ENCODE results near the gene DUS1L. TPM values are rescaled to one million over a fixed set of nuclear protein-coding genes. Genes with fewer than 3 reads are reported as not detected.

The DUS1L gene
- polyA plus RNA-seq, 1 donor from 2014 or later, result 55.7 TPM

DNA sequence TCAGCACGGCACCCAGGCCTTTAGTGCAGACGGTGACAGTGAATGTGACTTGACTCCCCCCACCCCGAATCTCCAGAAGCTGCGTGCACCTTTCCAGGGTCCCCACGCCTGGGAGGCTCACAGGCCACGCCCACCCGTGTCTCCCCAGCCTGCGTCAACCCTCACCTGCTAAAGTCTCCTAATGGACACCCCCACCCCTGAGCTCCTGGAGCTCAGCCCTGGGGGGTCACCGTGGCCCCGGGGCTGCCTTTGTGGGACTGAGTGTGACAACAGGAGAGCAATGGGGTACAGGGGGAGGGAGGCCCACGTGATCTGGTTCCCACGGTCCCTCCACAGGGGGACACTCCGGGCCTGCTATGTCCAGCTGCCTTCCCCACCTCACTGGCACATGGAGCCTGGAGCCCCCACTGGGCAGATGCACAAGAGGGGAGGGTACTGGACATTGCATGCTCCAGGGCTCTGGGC lies 39.8 kb upstream of the DUS1L start:
- peak overlapping the region in 2 of 3 donors; percentile 21 to 94 for H3K27ac Mint-ChIP-seq
- H3K27me3 Mint-ChIP-seq, result no peaks in the 10 kb centered on the region
- H3K4me3 Mint-ChIP-seq, result peak overlapping the region; percentile 14 to 96 (median 76)
- peaks cover 10 to 15% (median 14%) of the 10 kb centered on the region in 3 donors for H3K4me1 Mint-ChIP-seq
- H3K36me3 Mint-ChIP-seq, result peaks cover 1% of the 10 kb centered on the region
- H3K9me3 Mint-ChIP-seq, result no peaks in the 10 kb centered on the region

DNA sequence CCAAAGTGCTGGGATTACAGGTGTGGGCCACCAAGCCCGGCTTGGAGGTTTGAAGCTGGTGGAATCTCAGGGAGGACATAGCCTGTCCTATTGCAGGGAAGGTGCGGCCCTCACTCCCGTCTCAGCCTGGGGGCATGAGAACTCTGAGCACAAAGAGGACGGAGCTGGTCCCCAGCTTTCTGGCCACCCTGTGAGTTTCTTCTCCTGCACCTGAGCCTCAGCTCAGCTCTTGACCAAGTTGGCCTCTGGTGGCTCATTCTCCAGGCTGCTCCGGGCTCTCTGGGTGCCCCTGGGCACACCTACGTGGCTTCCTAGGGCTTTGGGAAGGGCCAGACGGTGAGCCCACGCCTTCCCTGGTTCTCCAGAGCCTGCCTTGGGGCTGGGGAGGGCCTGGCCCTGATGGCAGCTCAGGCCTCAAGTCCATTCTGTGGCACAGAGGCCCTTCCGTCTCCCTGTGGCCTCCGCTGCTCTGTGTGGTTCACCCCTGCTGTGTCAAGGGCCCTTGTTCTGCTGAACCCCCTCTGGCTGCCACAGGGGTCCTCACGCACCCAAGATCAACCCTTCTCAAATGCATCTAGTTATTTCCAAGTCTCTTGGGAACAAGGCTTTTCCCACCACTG lies 39.3 kb upstream of the DUS1L start:
- H3K36me3 Mint-ChIP-seq, result no peaks in the 10 kb centered on the region
- H3K4me1 Mint-ChIP-seq, result peaks cover 10 to 18% (median 17%) of the 10 kb centered on the region in 3 donors
- H3K9me3 Mint-ChIP-seq, result no peaks in the 10 kb centered on the region
- H3K4me3 Mint-ChIP-seq, result peak overlapping the region in 2 of 4 donors; percentile 14 to 66
- no peaks in the 10 kb centered on the region for H3K27me3 Mint-ChIP-seq
- peak overlapping the region in 2 of 3 donors; percentile 21 to 94 for H3K27ac Mint-ChIP-seq

DNA sequence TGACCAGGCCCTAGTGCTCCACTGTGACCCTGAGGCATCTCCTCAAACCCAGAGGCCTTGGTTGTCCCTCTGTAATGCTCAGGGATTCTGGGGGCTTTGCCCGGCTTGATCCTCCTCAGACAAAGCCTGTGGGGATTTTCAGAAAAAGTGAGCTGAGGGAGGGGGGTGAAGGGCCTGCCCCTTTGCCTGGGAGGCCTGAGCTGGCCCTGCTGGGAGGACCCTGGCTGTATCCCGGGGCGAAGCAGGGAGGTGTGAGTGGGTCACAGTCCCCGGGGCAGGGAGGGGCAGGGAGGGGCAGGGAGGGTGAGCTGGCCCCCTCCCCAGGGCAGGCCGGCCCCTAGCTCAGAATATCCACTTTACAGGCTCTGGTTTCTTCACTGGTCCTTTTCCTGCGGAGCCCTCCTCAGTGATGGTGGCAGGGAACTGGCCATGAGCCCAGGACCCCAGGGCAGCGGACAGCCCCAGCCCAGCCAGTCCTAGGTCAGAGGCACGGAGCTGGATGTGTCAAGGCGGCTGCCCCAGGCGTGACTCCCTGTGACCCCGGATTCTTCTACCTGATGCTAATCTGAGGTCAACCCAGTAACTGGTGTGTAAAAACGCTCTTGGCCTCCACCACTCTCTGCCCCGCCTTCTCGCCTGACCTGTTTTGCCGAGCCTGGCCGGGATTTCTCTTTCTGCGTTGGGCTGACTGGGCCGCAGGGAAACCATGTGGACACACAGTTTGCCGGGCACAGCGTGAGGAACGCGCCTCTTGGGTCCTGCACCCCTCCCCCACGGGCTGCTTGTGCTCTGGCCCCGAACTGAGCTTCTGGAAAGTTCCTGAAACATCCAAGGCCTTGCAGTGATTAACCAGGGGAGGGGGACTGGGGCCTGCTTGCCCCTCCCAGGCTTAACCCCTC lies 38.2 kb upstream of the DUS1L start:
- H3K4me3 Mint-ChIP-seq, result no peak overlapping the region
- H3K27me3 Mint-ChIP-seq, result no peaks in the 10 kb centered on the region
- H3K27ac Mint-ChIP-seq, result peak overlapping the region in 1 of 3 donors; percentile 71
- no peaks in the 10 kb centered on the region for H3K36me3 Mint-ChIP-seq
- H3K4me1 Mint-ChIP-seq, result peaks cover 12 to 19% (median 17%) of the 10 kb centered on the region in 3 donors
- H3K9me3 Mint-ChIP-seq, result no peaks in the 10 kb centered on the region

DNA sequence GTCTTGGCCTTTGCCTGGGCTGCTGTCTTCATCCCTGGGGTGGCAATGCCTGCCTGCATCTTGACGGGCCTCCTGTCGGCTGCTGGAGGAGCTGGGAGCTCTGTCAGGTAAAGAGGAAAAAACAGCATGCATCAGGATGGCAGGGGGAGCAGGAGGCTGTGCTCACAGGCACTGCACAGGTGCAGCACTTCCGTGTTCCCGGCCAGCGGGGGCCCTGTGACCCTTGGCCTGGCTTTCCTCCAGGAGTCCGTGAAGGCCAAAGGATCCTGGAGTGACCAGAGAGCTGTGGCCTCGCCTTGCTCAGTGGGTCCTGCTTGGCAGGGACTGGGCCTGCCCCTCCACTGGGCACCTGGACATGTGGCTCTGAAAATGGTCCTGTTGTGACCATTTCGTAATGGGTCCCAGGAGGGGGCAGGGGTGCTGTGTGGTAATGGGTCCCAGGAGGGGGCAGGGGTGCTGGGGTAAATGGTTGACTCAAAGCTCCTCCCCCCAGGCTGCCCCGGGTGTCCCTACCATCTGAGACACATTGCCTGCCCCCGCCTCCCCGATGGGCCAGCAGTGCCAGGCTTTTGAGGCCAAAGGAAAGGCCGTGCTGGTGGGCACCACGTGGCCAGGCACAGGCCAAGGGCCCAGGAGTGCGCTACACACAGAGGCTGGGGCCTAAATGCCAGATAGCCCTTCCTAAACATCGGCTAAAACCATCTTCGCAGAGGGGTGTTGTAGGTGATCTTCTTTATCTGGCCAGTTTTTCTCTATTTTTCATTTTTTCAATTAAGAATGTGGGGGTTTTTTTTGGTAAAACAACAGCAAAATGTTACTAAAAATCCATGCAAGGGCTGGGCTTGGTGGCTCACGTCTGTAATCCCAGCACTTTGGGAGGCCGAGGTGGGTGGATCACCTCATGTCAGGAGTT lies 36.4 kb upstream of the DUS1L start:
- no peaks in the 10 kb centered on the region for H3K27me3 Mint-ChIP-seq
- no peaks in the 10 kb centered on the region for H3K9me3 Mint-ChIP-seq
- H3K4me3 Mint-ChIP-seq, result peak overlapping the region in 1 of 4 donors; percentile 61
- peak overlapping the region in 1 of 3 donors; percentile 78 for H3K27ac Mint-ChIP-seq
- peaks cover 12 to 18% (median 14%) of the 10 kb centered on the region in 3 donors for H3K4me1 Mint-ChIP-seq
- no peaks in the 10 kb centered on the region for H3K36me3 Mint-ChIP-seq

DNA sequence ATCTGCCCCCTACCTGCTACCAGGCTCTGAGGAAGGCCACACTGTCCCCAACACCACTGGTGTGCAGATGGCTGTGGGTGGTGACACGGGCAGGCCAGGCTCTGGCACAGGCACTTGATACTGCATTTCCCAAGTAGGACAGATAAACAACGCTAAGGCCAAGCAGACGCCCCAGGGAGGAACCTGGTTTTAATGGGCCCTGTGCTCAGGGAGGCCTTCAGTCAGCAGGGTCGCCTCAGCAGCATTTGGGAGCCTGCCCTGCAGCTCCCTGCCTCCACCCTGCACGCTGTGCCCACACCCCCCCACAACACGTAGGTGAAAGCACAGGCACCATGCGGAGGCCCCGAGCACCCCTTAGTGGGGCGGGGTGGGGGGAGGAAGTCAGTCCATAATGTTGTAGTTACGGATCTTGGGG lies 35.7 kb upstream of the DUS1L start:
- no peaks in the 10 kb centered on the region for H3K9me3 Mint-ChIP-seq
- H3K36me3 Mint-ChIP-seq, result no peaks in the 10 kb centered on the region
- H3K27ac Mint-ChIP-seq, result peak overlapping the region in 1 of 3 donors; percentile 58
- H3K27me3 Mint-ChIP-seq, result no peaks in the 10 kb centered on the region
- H3K4me1 Mint-ChIP-seq, result peaks cover 9 to 12% (median 9%) of the 10 kb centered on the region in 3 donors
- peak overlapping the region in 2 of 4 donors; percentile 32 to 68 for H3K4me3 Mint-ChIP-seq

DNA sequence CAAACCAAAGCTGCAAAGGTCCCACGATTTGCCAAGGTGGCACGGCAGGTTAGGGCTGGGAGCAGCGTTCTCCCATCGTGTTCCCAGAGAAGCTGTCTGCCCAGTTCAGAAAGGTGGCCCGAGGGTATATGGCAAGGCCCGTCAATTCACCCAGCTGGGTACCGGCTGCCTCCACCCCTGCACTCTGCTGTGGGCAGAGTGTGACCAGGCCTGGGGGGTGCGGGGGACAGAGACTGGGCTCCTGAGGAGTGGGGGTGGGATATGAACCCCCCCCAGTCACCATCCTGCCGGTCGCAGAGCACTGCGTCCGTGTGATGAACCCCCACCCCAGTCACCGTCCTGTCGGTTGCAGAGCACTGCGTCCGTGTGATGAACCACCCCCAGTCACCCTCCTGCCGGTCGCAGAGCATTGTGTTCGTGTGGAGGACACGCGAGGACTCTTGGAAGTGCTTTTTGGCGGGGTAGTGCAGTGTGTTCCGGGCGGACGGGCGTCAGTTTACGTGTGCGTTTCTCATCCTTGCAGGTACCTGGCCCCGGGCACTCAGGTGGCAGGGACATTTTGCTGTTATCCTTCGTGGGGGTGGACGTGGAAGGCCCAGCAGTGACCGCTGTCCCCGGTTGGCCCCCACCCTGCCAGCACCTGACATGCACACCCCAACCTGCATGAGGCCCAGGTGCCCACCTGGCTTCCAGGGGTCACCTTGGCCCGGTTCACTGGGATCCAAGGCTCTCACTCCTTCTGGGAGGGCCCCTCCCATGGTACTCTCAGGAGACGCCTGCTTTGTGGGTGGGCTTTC lies 35.1 kb upstream of the DUS1L start:
- H3K9me3 Mint-ChIP-seq, result no peaks in the 10 kb centered on the region
- H3K27me3 Mint-ChIP-seq, result no peaks in the 10 kb centered on the region
- no peaks in the 10 kb centered on the region for H3K36me3 Mint-ChIP-seq
- peak overlapping the region in 3 of 4 donors; percentile 47 to 94 (median 82) for H3K4me3 Mint-ChIP-seq
- H3K4me1 Mint-ChIP-seq, result peaks cover 4 to 7% (median 5%) of the 10 kb centered on the region in 3 donors
- peak overlapping the region; percentile 89 to 92 (median 89) for H3K27ac Mint-ChIP-seq

DNA sequence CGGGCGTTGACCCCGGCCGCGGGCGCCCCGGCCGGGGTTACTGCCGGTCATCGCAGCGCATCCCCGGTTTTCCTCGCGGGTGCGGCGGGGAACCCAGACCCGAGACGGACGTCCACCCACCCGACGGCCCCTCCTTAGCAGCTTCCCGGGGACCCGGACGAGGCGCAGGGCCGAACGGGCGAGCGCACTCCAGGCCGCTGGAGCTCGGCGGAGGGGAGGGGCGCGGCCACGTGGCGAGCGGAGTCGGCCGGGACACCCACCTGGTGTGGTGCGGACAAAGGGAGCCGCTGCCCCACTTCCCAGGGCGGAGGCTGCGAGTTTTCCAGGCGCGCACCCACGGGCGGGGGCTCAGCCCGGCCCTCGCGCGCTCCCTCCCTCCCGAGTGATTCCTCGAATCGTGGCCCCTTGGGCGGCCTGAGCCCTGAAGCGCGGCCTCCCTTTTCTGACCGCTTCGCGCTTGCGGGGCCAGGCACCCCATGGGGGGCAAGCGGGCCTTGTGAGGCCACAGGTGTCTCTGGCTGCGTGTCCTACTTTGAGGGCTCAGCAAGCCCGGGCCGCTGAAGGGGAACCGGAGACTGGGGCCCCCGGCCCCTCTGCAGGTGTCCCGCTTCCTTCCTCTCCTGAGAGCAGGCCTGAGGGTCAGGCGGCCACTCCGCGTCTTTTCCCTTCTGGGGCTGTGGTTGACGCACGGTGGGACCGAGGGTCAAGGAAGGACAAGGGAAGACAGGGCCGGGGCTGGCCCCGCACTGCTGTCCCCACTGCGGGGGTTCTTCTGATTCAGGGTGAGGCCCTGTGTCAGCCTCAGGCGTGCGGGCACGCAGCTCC lies 33.5 kb upstream of the DUS1L start:
- peak overlapping the region; percentile 89 to 92 (median 89) for H3K27ac Mint-ChIP-seq
- no peaks in the 10 kb centered on the region for H3K36me3 Mint-ChIP-seq
- no peaks in the 10 kb centered on the region for H3K27me3 Mint-ChIP-seq
- peaks cover 2 to 5% (median 5%) of the 10 kb centered on the region in 3 donors for H3K4me1 Mint-ChIP-seq
- no peaks in the 10 kb centered on the region for H3K9me3 Mint-ChIP-seq
- peak overlapping the region; percentile 81 to 94 (median 86) for H3K4me3 Mint-ChIP-seq

DNA sequence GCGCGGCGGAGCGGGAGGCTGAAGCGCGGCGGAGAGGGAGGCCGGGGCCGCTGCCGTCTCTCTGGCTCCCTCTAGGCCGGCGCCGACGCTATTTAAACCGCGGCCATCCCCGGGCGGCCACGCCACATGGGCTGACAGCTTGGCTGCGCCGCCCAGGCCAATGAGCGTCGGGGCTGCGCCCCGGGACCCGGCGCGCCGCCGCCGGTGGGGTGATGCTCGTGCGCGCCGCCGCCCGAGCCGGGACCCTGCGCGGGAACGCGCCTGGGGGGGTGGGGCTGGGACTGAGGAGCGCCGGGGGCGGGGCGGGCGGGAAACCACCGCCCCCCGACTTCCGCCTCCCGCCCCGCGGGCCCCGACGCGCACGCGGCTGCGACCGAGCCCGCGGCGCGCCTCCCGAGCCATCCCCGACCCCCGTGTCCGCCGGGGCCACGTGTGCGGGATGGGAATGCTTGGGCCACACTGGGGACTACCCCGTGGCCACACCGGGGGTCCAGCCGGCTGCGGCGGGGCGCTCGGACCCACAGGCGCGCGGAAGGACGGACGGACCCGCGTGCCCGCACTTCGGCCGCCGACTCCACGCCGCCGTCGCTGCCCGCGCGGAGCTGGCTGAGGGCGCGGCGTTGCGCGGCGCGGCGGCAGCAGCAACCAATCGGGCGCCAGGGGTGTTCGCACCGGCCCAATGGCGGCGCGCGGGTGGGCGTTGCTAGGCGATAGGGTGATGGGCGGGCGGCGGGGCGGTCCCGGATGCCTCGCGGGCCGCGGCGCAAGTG lies 32.8 kb upstream of the DUS1L start, which contains the start of gene FASN:
Gene FASN (minus strand): TSS at position 68 of the 770 bp plus-strand sequence. CDS start 1,791 bp downstream, outside the sequence.
- no peaks in the 10 kb centered on the region for H3K9me3 Mint-ChIP-seq
- no peaks in the 10 kb centered on the region for H3K27me3 Mint-ChIP-seq
- H3K4me1 Mint-ChIP-seq, result peaks cover 2 to 5% (median 5%) of the 10 kb centered on the region in 3 donors
- peak within 1 kb of the TSS in 1 of 3 donors; percentile 92 for H3K27ac Mint-ChIP-seq
- H3K36me3 Mint-ChIP-seq, result no peaks in the 10 kb centered on the region
- peak within 1 kb of the TSS; percentile 81 to 90 (median 82) for H3K4me3 Mint-ChIP-seq

DNA sequence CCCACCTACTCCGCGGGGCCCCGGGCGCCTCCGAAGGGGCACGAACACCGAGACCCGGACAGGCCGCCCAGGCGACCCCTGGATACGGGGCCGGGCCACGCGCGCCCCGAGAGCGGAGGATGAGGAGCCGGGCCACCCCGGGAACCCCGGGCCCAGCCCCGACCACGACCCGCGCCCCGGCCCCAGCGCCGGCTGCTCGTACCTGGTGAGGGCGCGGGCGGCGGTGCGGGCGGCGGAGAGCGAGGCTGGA lies 32.2 kb upstream of the DUS1L start:
- Mint-ChIP-seq H3K4me1 (peaks cover 2 to 5% (median 5%) of the 10 kb centered on the region in 3 donors), H3K27ac (no peak overlapping the region), H3K27me3 (no peaks in the 10 kb centered on the region), H3K4me3 (peak overlapping the region in 3 of 4 donors; percentile 49 to 82 (median 79)), H3K36me3 (no peaks in the 10 kb centered on the region), H3K9me3 (no peaks in the 10 kb centered on the region)

DNA sequence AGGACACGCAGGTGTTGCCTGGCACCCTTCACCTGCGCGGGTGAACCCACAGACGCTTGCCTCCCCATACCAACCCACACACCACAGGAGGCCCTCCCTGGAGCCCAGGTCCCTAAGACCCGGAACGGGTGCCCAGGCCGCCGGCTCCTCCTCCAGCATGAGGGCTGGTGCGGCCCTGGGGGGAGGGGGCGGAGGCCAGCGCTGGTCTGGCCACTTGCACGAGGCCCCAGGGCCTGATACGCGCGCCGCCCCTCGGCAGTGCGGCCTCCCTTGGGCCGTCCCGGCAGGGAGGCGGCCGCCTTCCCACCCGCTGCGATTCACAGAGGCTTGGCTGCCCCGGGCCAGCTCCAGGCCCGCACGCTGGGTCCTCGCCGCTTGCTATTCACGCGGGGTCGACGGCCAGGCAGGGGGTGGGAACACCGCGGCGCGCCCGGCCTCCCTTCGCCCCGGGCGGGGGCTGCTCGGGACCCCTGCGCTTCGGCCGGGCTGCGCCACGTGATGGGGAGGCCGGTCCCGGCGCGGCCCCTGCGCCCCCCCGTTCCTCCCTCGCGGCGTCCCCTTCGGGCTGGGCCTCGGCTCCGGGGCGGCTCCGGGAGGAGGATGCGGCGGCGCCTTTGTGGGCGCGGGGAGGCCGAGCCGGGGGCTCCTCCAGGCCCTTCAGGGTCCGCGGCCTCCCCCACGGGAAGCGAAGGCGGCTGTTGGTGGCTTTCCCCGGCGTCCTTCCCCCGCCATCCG lies 31.7 kb upstream of the DUS1L start:
- peak overlapping the region in 3 of 4 donors; percentile 46 to 83 (median 82) for H3K4me3 Mint-ChIP-seq
- peaks cover 2 to 5% (median 5%) of the 10 kb centered on the region in 3 donors for H3K4me1 Mint-ChIP-seq
- H3K36me3 Mint-ChIP-seq, result no peaks in the 10 kb centered on the region
- H3K27ac Mint-ChIP-seq, result no peak overlapping the region
- H3K27me3 Mint-ChIP-seq, result no peaks in the 10 kb centered on the region
- H3K9me3 Mint-ChIP-seq, result no peaks in the 10 kb centered on the region

DNA sequence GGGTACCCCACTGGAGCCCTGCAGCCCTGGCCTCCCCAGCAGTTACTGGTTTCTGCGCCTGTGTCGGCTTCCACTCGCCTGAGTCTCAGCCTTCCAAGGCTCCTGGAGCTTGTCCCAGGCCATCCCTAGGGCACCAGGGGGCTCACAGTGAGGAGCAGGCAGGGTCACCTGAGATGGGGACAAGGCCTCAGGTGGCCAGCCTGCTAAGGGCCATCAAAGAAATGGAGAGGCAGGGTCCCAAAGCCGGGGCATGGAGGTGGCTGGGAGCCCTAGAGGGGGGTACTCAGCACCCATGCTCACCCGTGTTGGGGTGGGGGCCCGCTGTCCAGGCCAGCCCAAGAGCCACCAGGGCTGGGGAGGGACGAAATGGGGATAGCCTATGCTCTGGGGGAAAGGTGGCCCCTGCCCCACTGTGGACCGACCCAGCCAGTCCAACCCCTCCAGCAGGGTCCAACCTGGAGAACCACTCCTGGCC lies 31.1 kb upstream of the DUS1L start:
- peaks cover 2 to 5% (median 5%) of the 10 kb centered on the region in 3 donors for H3K4me1 Mint-ChIP-seq
- H3K27me3 Mint-ChIP-seq, result no peaks in the 10 kb centered on the region
- no peaks in the 10 kb centered on the region for H3K36me3 Mint-ChIP-seq
- H3K27ac Mint-ChIP-seq, result no peak overlapping the region
- H3K9me3 Mint-ChIP-seq, result no peaks in the 10 kb centered on the region
- H3K4me3 Mint-ChIP-seq, result peak overlapping the region in 3 of 4 donors; percentile 46 to 83 (median 78)

Data from IgD-negative memory B cell (primary cell).